ENCODE results near the gene SMC2.

DNA sequence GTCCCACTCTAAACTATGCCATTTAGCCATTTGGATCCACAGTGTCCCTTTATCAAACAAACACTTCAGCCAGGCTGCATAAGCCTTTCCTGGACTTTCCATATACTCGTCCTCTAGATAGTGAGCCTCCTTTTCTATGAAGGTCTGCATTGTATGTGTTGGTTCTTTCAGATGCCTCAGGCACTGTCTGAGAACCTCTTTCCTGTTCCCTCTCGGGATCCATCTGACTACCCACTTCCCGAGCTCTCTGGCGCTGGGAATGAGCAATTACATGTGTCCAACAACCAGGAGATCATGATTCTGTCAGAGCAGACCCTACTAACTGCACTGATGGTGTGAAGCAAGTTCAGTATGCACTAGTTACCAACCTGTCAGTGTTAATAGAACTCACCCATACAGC, 14.2 kb downstream of the SMC2 start:
- TF ChIP-seq POLR2AphosphoS5 (IDR thresholded peaks at IDR 0.05; ENCODE audit: low read depth, low read length) (no peak), SPI1 (IDR thresholded peaks at IDR 0.05; ENCODE audit: low read depth, low read length) (no peak)
